Epithelial cell of proximal tubule (primary cell): ENCODE measurements around the gene SLC44A1. TPM values are rescaled to one million over a fixed set of nuclear protein-coding genes. Genes with fewer than 3 reads are reported as not detected.

ENCODE experiments used
- DNase-seq: peaks from one replicate; pipeline ENCODE4 v3.0.0-alpha.2; 2011; ENCODE audit warnings: low read depth
- H3K4me3 ChIP-seq: 2 replicates; pipeline ENCODE4 v1.5.1; 2011; ENCODE audit warnings: low read depth, mild to moderate bottlenecking, low read length
- total RNA-seq: library from RNA; depleted of rRNA; stranded (reverse); fragments of >200 nt; gene quantifications from 2 replicates; pipeline ENCODE4 v1.2.3, GENCODE V29; 2015
- TF ChIP-seq, protein P1 (sequence below): conservative IDR thresholded peaks from 2 replicates; pipeline ENCODE4 v1.5.1; 2012; ENCODE audit warnings: low read depth, mild to moderate bottlenecking, low read length

The SLC44A1 gene
- total RNA-seq, 1 donor from 2014 or later = 21.2 TPM

DNA sequence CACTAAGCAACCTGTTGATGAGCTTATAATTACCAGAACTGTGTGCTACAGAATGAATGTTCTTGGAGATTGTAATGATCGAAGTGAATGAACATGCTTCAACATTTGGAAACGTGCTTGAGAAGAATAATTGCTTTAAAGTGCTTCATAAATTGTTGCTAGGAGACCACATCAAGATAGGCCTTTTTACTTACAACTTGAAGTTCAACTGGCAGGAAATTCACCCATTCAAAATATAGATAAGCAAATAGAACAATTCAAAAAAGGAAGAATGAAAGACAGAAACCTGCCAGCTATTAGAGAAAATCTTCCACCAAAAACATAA is 38.0 kb upstream of the SLC44A1 start:
- TF ChIP-seq, protein P1, sequence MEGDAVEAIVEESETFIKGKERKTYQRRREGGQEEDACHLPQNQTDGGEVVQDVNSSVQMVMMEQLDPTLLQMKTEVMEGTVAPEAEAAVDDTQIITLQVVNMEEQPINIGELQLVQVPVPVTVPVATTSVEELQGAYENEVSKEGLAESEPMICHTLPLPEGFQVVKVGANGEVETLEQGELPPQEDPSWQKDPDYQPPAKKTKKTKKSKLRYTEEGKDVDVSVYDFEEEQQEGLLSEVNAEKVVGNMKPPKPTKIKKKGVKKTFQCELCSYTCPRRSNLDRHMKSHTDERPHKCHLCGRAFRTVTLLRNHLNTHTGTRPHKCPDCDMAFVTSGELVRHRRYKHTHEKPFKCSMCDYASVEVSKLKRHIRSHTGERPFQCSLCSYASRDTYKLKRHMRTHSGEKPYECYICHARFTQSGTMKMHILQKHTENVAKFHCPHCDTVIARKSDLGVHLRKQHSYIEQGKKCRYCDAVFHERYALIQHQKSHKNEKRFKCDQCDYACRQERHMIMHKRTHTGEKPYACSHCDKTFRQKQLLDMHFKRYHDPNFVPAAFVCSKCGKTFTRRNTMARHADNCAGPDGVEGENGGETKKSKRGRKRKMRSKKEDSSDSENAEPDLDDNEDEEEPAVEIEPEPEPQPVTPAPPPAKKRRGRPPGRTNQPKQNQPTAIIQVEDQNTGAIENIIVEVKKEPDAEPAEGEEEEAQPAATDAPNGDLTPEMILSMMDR = no peak
- DNase-seq = no peak
- no peak overlapping the region for H3K4me3 ChIP-seq

DNA sequence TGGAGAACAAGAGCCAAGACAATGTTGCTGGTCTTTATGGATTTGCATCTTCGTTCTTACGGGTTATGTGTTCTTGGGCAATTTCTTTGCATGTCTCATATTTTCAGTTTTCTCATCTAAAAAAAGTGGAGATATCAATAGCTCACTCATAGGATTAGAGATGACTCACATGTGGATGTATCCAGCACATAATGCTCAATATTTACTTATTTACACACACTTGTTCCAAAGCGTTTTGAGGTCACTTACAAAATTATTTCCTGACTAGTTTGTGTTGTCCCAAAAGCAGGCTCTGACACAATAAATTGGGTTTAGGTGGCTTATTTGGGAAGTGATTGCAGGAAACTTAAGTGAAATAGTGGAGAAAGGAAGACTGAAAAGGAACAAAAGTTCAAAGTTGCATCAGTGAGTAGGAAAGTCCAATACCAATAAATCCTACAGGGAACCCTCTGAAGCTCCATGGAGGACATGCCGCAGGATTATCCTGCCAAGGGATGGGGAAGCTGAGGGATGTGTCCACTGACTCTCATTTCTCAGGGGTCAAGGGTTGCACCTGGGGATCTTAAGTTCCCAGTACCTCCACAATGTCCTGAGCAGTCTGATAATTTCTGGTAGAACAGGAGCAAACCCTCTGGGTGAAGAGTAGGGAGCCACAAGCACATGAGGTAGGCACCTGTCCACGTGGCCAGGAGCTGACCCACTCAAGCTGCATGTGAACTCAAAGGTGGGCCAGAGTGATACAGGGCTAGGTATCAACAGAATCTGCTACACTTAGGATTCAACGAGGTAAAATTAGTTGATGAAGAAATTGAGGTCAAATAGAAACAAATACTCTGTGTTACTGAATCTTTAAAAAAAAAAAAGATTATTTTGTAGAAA is 37.4 kb upstream of the SLC44A1 start:
- no peak for DNase-seq
- TF ChIP-seq, protein P1 = no peak
- H3K4me3 ChIP-seq = no peak overlapping the region

DNA sequence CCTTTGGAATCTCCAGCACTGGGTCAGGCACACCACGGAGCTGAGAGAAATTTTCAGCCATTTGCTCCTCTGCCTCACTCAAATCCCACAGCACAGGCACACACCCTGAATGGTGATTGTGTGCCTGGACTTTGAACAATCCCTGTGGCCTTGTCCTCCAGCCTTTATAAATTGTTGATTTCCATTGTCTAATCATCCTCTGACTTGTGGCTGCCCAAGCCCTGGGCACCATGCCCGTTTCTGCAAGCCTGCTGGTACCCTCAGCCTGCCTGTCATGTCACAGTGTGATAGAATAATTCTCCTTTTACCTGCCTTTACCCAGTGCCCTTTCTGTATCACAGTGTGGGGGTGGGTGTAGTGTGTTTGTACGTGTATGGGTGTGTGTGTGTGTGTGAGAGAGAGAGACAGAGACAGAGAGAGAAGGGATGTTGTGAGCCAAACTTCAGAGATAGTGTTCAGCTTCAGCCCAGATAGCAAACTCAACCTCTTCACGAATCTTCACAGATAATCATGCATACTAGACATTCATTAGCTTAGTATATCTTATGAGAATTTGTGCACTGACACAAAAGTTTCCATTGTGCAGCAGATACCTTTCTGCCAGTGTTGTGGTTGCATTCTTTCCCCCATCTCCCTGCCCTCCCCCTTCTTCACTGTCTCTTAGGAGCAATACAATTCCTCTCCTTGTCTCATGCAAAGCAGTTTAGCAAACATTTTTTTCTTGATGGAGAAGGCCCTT is 27.8 kb upstream of the SLC44A1 start:
- DNase-seq = no peak
- TF ChIP-seq, protein P1 = no peak
- H3K4me3 ChIP-seq = no peak overlapping the region

DNA sequence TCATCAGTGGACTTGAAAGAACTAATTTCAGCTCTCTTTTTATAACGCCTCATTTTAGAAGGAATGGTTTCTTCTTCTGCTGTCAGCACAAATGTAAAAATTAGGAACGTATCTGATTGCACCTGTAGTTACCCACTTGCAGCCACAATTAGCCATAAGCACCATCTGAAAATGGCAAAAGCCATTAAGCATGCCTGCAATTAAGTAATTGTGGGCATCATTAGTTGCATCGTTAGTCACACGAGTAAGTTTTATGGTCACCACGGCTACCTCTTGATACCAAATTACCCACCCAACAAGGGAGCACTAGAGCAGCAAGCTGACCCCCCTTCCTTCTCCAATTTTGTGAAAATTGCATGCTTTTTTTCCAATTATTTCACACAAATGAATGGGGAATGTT is 25.8 kb upstream of the SLC44A1 start:
- no peak overlapping the region for H3K4me3 ChIP-seq
- no peak for DNase-seq
- TF ChIP-seq, protein P1 = no peak

DNA sequence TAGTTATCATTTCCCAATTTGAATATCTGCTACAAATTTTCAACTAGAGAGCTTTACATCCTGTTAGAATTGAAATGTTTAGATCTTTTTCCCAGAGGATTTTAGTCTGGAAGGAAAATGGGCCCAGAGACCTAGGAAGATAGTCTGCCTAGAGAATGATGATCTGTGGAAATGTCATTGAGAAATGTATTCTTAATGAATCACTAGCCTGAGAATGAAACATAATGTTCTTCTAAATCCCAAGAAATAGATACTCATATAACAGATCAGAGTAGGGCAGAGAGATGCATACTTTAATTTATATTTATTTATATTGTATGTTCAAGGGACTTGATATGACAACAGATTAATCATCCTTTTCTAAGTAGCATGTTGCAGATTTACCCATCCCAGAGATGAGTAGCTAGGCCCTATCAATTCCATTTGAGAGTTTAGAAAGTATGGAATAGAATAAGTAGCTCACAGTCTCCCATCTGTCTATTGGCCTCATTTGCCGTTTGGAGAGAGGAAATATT is 25.1 kb upstream of the SLC44A1 start:
- H3K4me3 ChIP-seq = no peak overlapping the region
- TF ChIP-seq, protein P1 = no peak
- DNase-seq = no peak

DNA sequence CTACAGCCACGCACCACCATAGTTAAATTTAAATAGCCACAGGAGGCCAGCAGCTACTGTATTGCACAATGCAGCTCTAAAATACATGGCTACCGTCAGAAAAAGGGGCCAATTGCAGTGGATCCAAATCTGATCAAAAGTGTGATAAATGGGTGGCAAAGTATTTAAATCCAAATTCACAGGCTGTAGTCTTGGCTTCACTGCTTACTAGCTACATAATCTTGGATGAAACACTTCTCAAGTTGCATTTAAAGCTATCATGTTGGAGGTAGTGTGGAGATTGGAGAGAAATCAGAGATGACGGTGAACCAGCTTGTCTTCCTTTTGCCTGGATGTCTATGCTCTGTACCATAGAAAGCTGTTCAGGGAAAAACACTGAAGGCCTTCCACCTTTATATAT is 24.0 kb upstream of the SLC44A1 start:
- no peak for DNase-seq
- TF ChIP-seq, protein P1 = no peak
- H3K4me3 ChIP-seq = no peak overlapping the region
